HepG2 (cell line): ENCODE data around the gene MBD2. TPM values are rescaled to one million over a fixed set of nuclear protein-coding genes. Genes with fewer than 3 reads are reported as not detected.

Experiments used
- ATAC-seq: fragments of 200-7000 bp; cut with Tn5 transposase; 3 replicates; pipeline ENCODE4 v1.9.1; 2020; ENCODE audit warnings: mild to moderate bottlenecking, moderate library complexity
- BruUV-seq: library from RNA; stranded (reverse); fragments of 400-500 nt; replicated peaks from 2 replicates; lab custom pipeline; 2021; lab: Mats Ljungman, UMichigan
- CTCF ChIA-PET: fragments of 300-600 bp; formaldehyde crosslinking; extraction: SDS; loops from one replicate; lab custom pipeline; 2021; ENCODE audit warnings: low total read pairs, inconsistent platforms, low intra/inter-chr PET ratio; lab: Yijun Ruan, JAX
- POLR2A ChIA-PET: fragments of 350-600 bp; sonication (Branson Sonifier 250); formaldehyde crosslinking; loops from one replicate; lab custom pipeline; 2020; ENCODE audit warnings: antibody characterized with exemption, inconsistent platforms; lab: Yijun Ruan, JAX
- DNase-seq: peaks from one replicate; pipeline ENCODE4 v3.0.0-alpha.2; 2015; ENCODE audit warnings: low spot score
- FAIRE-seq: peaks from 3 replicates; lab custom pipeline; 2011; peaks lifted over from hg19 to GRCh38; lab: Jason Lieb, UNC
- H2AFZ ChIP-seq: one replicate; pipeline ENCODE4 v1.6.1; 2011; ENCODE audit warnings: low read length, inconsistent platforms
- H3K27ac ChIP-seq: fragments of 300-600 bp; 3 replicates; pipeline ENCODE4 v1.8.0; 2011; ENCODE audit warnings: mixed run types, mild to moderate bottlenecking, mixed read lengths, low read length, inconsistent platforms; ENCODE audit not compliant: insufficient read depth; ENCODE audit errors: extremely low read length
- H3K27me3 ChIP-seq, 2 experiments: fragments of 200-600 bp in 1 of 2; 2 replicates in 1 of 2; 3 replicates in 1 of 2; pipeline versions ENCODE4 v1.6.0 to v1.8.0; 2011; ENCODE audit warnings: low read length in 2 of 2, mild to moderate bottlenecking in 2 of 2, moderate library complexity in 2 of 2, inconsistent platforms in 1 of 2; ENCODE audit not compliant: insufficient read depth in 2 of 2, control insufficient read depth in 1 of 2
- H3K36me3 ChIP-seq, 2 experiments: fragments of 200-600 bp in 1 of 2; replicated peaks in 1 of 2; 2 replicates in 1 of 2; 3 replicates in 1 of 2; pipeline versions ENCODE4 v1.5.1 to v1.8.0; 2011; ENCODE audit warnings: low read length in 2 of 2, inconsistent platforms in 1 of 2; ENCODE audit not compliant: insufficient read depth in 2 of 2, control insufficient read depth in 1 of 2
- H3K4me1 ChIP-seq: 2 replicates; pipeline ENCODE4 v1.5.1; 2012; ENCODE audit warnings: low read length, inconsistent platforms; ENCODE audit not compliant: insufficient read depth
- H3K4me2 ChIP-seq: 2 replicates; pipeline ENCODE4 v1.6.0; 2011; ENCODE audit warnings: low read depth, low read length, inconsistent platforms
- H3K4me3 ChIP-seq, 3 experiments: fragments of 200-600 bp in 1 of 3; sonication (generic), shearing (Covaris generic) in 1 of 3; replicated peaks in 1 of 3; 2 replicates each; pipeline ENCODE4 v1.5.1; 2011 to 2016; ENCODE audit warnings: low read length in 3 of 3, inconsistent platforms in 2 of 3, low read depth in 2 of 3, mild to moderate bottlenecking in 2 of 3, control low read depth in 1 of 3, mixed read lengths in 1 of 3; ENCODE audit not compliant: insufficient read depth in 1 of 3
- H3K79me2 ChIP-seq: one replicate; pipeline ENCODE4 v1.6.1; 2011; ENCODE audit warnings: low read length, inconsistent platforms; ENCODE audit not compliant: insufficient read depth
- H3K9ac ChIP-seq: 2 replicates; pipeline ENCODE4 v1.6.0; 2011; ENCODE audit warnings: mild to moderate bottlenecking, low read depth, low read length, inconsistent platforms; ENCODE audit not compliant: insufficient read depth
- H3K9me3 ChIP-seq: 2 replicates; pipeline ENCODE4 v1.5.1; 2012; ENCODE audit warnings: mild to moderate bottlenecking, low read length
- H4K20me1 ChIP-seq: 2 replicates; pipeline ENCODE4 v1.6.0; 2011; ENCODE audit warnings: inconsistent platforms, mild to moderate bottlenecking, low read length, moderate library complexity; ENCODE audit not compliant: insufficient read depth
- KAT8 ChIP-seq: IDR thresholded peaks from 2 replicates; pipeline ENCODE4 v1.6.1; 2016; ENCODE audit warnings: missing genetic modification reagents, missing compliant biosample characterization
- NCOA1 ChIP-seq: sonication (generic); formaldehyde crosslinking; IDR thresholded peaks from 2 replicates; pipeline ENCODE4 v1.9.0; 2021; ENCODE audit warnings: missing genetic modification reagents
- ZNF234 ChIP-seq: sonication (generic); formaldehyde crosslinking; conservative IDR thresholded peaks from 2 replicates; pipeline ENCODE4 v1.5.1; 2020; ENCODE audit warnings: mild to moderate bottlenecking, missing genetic modification reagents
- ZNF34 ChIP-seq: sonication (generic); formaldehyde crosslinking; IDR thresholded peaks from 2 replicates; pipeline ENCODE4 v1.4.0; 2020; ENCODE audit warnings: mild to moderate bottlenecking, missing genetic modification reagents, borderline replicate concordance
- ZNF598 ChIP-seq: sonication (generic); formaldehyde crosslinking; IDR thresholded peaks from 2 replicates; pipeline ENCODE4 v1.5.1; 2020; ENCODE audit warnings: mild to moderate bottlenecking, missing genetic modification reagents, borderline replicate concordance
- ZNF644 ChIP-seq: IDR thresholded peaks from 2 replicates; pipeline ENCODE4 v1.6.1; 2016; ENCODE audit warnings: low read depth
- ZNF672 ChIP-seq: sonication (generic); formaldehyde crosslinking; IDR thresholded peaks from 2 replicates; pipeline ENCODE4 v1.8.1; 2022; ENCODE audit warnings: missing genetic modification reagents
- ZNF724P ChIP-seq: sonication (generic); formaldehyde crosslinking; IDR thresholded peaks from 2 replicates; pipeline ENCODE4 v1.8.0; 2022; ENCODE audit warnings: missing genetic modification reagents, borderline replicate concordance
- WGBS: methylation state at CpG from one replicate; pipeline ENCODE4 v1.1.6; 2017; ENCODE audit warnings: low lambda C conversion rate; 5-methylcytosine and 5-hydroxymethylcytosine counted together
- in situ Hi-C: cut with HindIII; loops from 2 replicates; pipeline ENCODE4 v1.10.0; 2017; ENCODE audit warnings: low pct_unique_long_range_greater_than_20kb; ENCODE audit not compliant: extremely low pct_ligation_motif_present
- intact Hi-C: fragments of 100-400 bp; cut with micrococcal nuclease; formaldehyde crosslinking; loops from one replicate; pipeline ENCODE4 v1.10.0; 2022; ENCODE audit not compliant: unreplicated experiment
- polyA plus RNA-seq, 8 experiments: library from polyadenylated mRNA; depleted of rRNA in 3 of 8; stranded (reverse) in 7 of 8; unstranded in 1 of 8; fragments of >200 nt; fragmentation: Illumina TruSeq in 4 of 8; extraction: Trizol in 4 of 8; gene quantifications; 2 replicates each; pipeline versions ENCODE4 v1.2.1 to v1.2.3, GENCODE V29; 2011 to 2016; ENCODE audit warnings: low read depth in 4 of 8, missing spikeins in 1 of 8, mixed read lengths in 1 of 8; ENCODE audit not compliant: insufficient read depth in 1 of 8
- total RNA-seq, 5 experiments: library from RNA; depleted of rRNA; stranded (reverse); fragments of >200 nt; fragmentation: Illumina TruSeq; extraction: Trizol; gene quantifications; 2 replicates each; pipeline ENCODE4 v1.2.3, GENCODE V29; 2016; ENCODE audit warnings: low read depth in 1 of 5
- TF ChIP-seq, protein P1 (sequence below): sonication (generic); formaldehyde crosslinking; IDR thresholded peaks from 2 replicates; pipeline ENCODE4 v1.5.1; 2020; ENCODE audit warnings: missing genetic modification reagents, mild to moderate bottlenecking, borderline replicate concordance
- TF ChIP-seq, protein P2 (sequence below): sonication (generic); formaldehyde crosslinking; IDR thresholded peaks from 2 replicates; pipeline ENCODE4 v1.5.0; 2020; ENCODE audit warnings: missing genetic modification reagents

MBD2 gene
- total and polyA plus RNA-seq, 2 of the 13 experiments (the other 11 are each of a cell fraction or from before 2014, with no cell fraction given) = 19.1 to 38.5 TPM

DNA sequence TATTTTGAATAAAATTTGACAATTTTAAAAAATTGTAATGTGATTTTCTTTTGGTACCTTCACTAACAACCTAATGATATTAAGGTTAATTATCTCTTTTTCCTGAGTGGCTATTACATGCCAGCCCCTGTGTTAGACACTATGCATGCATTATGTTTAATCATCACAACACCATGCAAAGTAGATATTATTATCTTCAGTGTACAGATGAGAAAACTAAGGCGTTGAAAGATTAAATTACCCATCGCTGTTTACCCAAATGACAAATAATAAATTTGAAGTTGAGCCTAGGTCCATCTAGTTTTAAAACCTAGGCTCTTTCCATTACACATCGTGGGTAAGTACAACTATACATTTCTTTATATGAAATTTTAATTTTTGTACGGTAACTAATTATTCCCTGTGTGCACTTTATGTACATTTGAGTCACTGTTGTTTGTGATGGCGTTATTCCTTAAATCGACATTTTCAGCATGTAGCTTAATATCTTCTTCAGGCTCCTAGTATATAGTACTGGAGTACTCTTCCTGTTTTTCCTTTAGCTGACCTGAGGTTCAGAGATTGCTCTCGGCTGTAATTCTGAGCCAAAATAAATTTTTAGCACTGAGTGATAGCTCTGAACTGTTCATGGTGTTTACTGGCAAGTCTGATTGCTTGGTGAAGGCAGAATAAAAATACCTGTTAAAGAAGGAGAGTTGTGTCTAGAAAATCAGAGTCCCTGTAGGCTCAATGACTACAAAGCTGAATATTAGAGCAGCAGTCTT lies 13.9 kb upstream of the MBD2 start:
- POLR2A ChIA-PET = no interaction called here
- Histone ChIP-seq H3K4me3 (no peak overlapping the region), H3K9me3 (no peaks in the 10 kb centered on the region), H3K27ac (no peak overlapping the region), H4K20me1 (no peaks in the 10 kb centered on the region), H3K27me3 (peaks cover 0 to 2% of the 10 kb centered on the region in 2 experiments; a peak in 1 of 5 replicates), H2AFZ (no peak overlapping the region), H3K36me3 (no peaks in the 10 kb centered on the region), H3K4me1 (no peaks in the 10 kb centered on the region), H3K9ac (no peak overlapping the region), H3K79me2 (no peaks in the 10 kb centered on the region), H3K4me2 (no peak overlapping the region)
- TF ChIP-seq KAT8 (CRISPR knock-in tag) = no peak
- TF ChIP-seq, protein P1, sequence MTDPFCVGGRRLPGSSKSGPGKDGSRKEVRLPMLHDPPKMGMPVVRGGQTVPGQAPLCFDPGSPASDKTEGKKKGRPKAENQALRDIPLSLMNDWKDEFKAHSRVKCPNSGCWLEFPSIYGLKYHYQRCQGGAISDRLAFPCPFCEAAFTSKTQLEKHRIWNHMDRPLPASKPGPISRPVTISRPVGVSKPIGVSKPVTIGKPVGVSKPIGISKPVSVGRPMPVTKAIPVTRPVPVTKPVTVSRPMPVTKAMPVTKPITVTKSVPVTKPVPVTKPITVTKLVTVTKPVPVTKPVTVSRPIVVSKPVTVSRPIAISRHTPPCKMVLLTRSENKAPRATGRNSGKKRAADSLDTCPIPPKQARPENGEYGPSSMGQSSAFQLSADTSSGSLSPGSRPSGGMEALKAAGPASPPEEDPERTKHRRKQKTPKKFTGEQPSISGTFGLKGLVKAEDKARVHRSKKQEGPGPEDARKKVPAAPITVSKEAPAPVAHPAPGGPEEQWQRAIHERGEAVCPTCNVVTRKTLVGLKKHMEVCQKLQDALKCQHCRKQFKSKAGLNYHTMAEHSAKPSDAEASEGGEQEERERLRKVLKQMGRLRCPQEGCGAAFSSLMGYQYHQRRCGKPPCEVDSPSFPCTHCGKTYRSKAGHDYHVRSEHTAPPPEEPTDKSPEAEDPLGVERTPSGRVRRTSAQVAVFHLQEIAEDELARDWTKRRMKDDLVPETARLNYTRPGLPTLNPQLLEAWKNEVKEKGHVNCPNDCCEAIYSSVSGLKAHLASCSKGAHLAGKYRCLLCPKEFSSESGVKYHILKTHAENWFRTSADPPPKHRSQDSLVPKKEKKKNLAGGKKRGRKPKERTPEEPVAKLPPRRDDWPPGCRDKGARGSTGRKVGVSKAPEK (CRISPR knock-in tag) = no peak
- intact Hi-C loops (no loop called here), in situ Hi-C loops (no loop called here)
- DNase-seq (no peak), FAIRE-seq (no peak), ATAC-seq (no peak)
- no TSS peak for BruUV-seq
- CTCF ChIA-PET = no interaction called here
- 65% methylated on average over 7 of the region's 7 CpGs for WGBS

DNA sequence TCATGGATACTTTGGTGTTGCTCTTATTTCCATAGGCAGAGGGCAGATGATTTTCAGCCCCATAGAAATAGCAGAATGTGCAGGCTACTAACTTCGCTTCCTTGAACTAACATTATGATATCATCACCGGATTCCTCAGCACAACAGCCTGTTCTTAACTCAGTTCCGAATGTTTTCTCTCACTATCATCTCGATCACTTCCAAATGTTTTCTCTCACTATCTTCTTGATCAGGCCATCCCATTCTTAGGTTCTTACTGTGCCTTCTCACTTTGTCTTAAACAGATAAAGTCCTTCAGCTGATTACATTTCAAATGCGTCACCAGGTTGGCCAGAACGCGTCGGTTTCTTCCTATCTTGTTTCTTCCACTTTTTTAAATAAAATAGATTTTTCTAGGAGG lies 11.4 kb upstream of the MBD2 start:
- no peak overlapping the region for H2AFZ ChIP-seq
- WGBS = 70% methylated on average over 8 of the region's 8 CpGs
- POLR2A ChIA-PET = no interaction called here

More for the DNA sequence above, 11.4 kb upstream of the MBD2 start:
- Histone ChIP-seq H3K4me2 (no peak overlapping the region), H3K79me2 (no peaks in the 10 kb centered on the region), H3K27ac (no peak overlapping the region), H3K9ac (no peak overlapping the region), H3K9me3 (no peaks in the 10 kb centered on the region), H3K4me1 (peaks cover 7% of the 10 kb centered on the region; the same call in 1 of the 2 replicates), H3K4me3 (no peak overlapping the region), H3K36me3 (no peaks in the 10 kb centered on the region), H3K27me3 (peaks cover 0 to 2% of the 10 kb centered on the region in 2 experiments; a peak in 1 of 5 replicates), H4K20me1 (no peaks in the 10 kb centered on the region)
- DNase-seq (no peak), FAIRE-seq (no peak), ATAC-seq (no peak)
- in situ Hi-C loops (no loop called here), intact Hi-C loops (no loop called here)
- TF ChIP-seq, protein P2, sequence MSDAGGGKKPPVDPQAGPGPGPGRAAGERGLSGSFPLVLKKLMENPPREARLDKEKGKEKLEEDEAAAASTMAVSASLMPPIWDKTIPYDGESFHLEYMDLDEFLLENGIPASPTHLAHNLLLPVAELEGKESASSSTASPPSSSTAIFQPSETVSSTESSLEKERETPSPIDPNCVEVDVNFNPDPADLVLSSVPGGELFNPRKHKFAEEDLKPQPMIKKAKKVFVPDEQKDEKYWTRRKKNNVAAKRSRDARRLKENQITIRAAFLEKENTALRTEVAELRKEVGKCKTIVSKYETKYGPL (CRISPR knock-in tag) = no peak
- TF ChIP-seq ZNF724P (CRISPR knock-in tag) (no peak), ZNF672 (CRISPR knock-in tag) (no peak), ZNF234 (CRISPR knock-in tag) (no peak), ZNF598 (CRISPR knock-in tag) (no peak), ZNF644 (CRISPR knock-in tag) (no peak), NCOA1 (CRISPR knock-in tag) (no peak), ZNF34 (CRISPR knock-in tag) (no peak)
- CTCF ChIA-PET = no interaction called here
- no TSS peak for BruUV-seq
